ENCODE measurements around the gene LY86.

LY86 gene

DNA sequence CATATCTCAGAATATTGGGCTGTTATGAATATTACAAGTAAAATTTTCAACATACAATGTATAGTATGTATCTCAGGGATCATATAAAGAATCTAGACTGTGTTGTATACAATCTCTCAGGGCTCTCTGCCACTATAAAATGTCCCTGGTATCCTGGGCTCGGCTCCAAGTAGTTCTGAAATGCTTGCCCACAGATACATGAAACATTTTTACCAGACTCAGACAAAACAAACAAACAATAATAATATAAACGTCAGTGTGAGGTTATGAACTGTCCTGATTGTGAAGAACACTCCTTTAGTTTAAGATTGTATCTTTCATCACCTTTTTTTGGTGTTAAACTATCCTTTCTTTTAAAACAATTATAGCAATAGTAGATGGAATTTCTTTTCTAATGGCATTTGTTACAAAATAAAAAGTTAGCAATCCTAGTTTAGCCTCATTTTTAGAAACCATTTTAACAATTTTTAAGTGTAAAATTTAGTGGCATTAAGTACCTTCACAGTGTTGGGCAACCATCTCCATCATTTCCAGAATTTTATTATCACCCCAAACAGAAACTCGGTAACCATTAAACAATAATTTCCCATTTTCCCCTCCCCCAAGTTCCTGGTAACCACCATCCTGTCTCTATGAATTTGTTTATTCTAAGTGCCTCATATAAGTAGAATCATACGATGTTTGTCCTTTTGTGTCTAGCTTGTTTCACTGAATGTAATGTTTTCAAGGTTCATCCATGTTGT, 17.4 kb upstream of the LY86 start:
- DNase-seq (ENCODE audit: low read depth in 2 of 2): no peak

- DNase-seq (ENCODE audit: low read depth in 2 of 2): no peak
These were observed 13.4 kb upstream of the LY86 start for GRCh38 chr6:6575143-6575542.

- no peak for DNase-seq (ENCODE audit: low read depth in 2 of 2)
These were observed 10.8 kb upstream of the LY86 start for GRCh38 chr6:6577735-6578134.

GRCh38 chr6:6579281-6579680, 9.2 kb upstream of the LY86 start:
- DNase-seq (ENCODE audit: low read depth in 2 of 2): no peak

DNA sequence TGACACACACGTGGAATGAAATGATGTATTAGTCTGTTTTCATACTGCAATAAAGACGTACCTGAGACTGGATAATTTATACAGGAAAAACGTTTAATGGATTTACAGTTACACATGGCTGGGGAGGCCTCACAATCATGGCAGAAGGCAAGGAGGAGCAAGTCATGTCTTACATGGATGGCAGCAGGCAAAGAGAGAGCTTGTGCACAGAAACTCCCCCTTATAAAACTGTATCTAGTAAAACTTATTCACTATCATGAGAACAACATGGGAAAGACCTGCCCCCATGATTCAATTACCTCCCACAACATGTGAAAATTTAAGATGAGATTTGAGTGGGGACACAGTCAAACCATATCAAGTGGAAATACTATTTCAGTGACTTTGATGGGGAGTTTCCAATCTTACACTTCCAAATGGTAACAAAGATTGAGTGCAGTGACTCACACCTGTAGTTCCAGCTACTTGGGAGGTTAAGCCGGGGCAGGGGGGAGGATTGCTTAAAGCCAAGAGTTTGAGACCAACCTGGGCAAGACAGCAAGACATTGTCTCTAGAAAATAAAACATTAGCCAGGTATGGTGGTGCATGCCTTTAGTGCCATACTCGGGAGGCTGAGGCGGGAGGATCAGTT, 8.2 kb upstream of the LY86 start:
- no peak for DNase-seq (ENCODE audit: low read depth in 2 of 2)

DNA sequence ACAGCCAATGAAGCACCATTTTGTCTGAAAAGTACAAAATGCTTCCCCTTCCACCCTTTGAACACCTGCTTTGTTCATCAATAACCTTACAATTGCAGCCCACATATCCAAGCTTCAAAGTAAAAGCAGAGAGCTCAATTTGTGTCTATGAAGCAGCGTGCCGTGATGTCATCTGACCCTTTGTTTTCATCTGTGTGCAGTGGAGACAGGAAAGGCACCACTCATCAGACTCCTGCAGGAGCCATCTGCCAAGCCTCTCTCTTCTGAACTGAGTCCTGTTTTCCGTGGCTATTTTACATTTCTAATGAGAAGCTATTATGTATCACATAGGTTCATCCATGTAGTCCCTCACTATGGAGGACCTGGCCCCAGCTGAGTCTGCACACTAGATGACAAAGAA, 7.5 kb upstream of the LY86 start:
- DNase-seq (ENCODE audit: low read depth in 2 of 2): no peak

- no peak for DNase-seq (ENCODE audit: low read depth in 2 of 2)
These were observed 6.4 kb upstream of the LY86 start for GRCh38 chr6:6582131-6582530.

DNA sequence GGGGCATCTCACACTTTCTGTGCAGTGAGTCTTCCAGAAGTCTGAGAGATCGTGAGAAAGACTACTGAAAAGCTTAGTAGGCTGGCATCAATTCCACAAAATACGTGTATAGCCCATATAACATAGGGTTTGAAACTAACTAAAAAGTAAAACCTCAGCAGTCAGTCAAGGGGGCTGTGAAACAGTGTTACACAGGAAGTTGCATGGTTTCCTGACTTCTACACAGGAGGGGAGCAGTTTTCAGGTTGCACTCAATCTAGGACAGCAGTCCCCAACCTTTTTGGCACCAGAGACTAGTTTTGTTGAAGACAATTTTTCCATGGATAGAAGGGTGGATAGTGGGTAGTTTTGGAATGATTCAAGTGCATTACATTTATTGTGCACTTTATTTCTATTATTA, 4.7 kb upstream of the LY86 start:
- DNase-seq (ENCODE audit: low read depth in 2 of 2): no peak

- no peak for DNase-seq (ENCODE audit: low read depth in 2 of 2)
These were observed 4.1 kb upstream of the LY86 start for GRCh38 chr6:6584310-6585002.

GRCh38 chr6:6585003-6585311, 3.6 kb upstream of the LY86 start:
- DNase-seq (ENCODE audit: low read depth in 2 of 2): no peak

GRCh38 chr6:6586167-6586566, 2.4 kb upstream of the LY86 start:
- DNase-seq (ENCODE audit: low read depth in 2 of 2): no peak

GRCh38 chr6:6586671-6587526, 1.6 kb upstream of the LY86 start:
- DNase-seq (ENCODE audit: low read depth in 2 of 2): no peak

- no peak for DNase-seq (ENCODE audit: low read depth in 2 of 2)
These were observed 840 bp upstream of the LY86 start for GRCh38 chr6:6587696-6588063.

GRCh38 chr6:6588924-6589709, 597 bp downstream of the LY86 start:
- no peak for DNase-seq (ENCODE audit: low read depth in 2 of 2)

DNA sequence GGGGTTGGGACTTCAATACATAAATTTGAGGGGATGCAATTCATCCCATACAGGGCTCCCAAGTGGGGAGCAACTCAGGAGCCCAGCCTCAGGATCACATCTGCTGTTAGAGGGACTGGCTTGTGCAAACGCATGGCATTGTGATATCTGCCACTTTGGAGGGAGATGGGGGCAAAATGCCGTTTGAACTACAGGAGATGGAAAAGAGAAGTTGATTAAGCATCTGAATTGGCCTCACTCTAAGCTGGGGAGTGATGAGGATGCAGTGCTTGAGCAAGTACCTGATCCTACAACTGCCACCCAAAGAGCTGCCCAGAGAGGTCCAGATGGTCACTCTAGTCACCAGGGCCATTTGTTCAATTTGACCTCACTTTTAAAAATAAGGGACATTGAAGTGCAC, 2.0 kb downstream of the LY86 start:
- no peak for DNase-seq (ENCODE audit: low read depth in 2 of 2)

GRCh38 chr6:6591778-6592465, 3.4 kb downstream of the LY86 start:
- no peak for DNase-seq (ENCODE audit: low read depth in 2 of 2)

- DNase-seq (ENCODE audit: low read depth in 2 of 2): no peak
These were observed 4.4 kb downstream of the LY86 start for GRCh38 chr6:6592826-6593475.

DNA sequence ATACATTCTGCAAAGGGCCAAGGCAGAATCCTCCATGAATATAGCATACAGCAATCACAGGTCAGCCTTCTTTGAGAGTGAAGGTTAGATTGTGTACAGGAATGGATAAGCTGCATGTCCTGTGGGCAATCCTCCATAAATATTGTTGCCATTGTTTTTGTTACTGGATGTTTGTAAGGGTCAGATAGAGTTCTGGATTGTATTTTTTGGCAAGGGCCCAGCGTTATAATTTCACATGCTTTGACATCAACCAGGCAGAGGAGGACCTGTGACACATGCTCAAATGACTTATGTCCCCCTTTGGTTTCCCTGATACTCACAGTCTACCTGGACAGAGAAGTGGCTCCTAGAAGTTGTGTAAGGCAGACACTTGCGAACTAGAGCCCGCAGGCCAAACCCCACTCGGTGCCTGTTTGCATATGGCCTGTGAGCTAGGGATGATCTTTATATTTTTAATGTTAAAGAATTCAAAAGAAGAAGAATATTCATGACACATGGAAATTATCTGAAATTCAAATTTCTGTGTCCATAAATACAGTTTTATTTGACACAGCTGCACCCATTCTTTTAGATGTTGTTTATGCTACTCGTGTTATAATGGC, 5.4 kb downstream of the LY86 start:
- no peak for DNase-seq (ENCODE audit: low read depth in 2 of 2)

GRCh38 chr6:6595025-6595424, 6.5 kb downstream of the LY86 start:
- no peak for DNase-seq (ENCODE audit: low read depth in 2 of 2)

DNA sequence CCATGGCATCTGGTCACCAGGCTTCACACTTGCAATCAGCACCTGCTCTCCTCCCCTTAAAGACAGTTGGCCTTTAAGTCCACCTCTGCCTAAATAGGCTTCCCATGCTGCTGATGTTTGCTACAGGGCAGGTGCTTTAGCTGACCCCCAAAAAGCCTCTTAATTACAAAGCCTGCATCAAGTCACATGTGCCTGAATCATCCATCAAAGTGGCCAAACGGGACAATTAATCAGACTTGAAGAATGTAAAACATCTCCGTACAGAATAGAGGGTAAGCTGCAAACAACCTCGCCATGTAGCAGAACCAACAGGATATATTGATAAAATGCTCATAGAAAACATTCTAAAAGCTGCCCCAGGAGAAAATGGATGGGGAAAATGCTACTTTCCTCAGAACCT, 7.4 kb downstream of the LY86 start:
- no peak for DNase-seq (ENCODE audit: low read depth in 2 of 2)

Measured in stimulated activated CD8-positive, alpha-beta memory T cell treated with anti-CD3 and anti-CD28 coated beads, Interleukin-2, amount 100 ng/mL, for 1 hour (primary cell).